ENCODE results near the gene CCDC141.

The CCDC141 gene

DNA sequence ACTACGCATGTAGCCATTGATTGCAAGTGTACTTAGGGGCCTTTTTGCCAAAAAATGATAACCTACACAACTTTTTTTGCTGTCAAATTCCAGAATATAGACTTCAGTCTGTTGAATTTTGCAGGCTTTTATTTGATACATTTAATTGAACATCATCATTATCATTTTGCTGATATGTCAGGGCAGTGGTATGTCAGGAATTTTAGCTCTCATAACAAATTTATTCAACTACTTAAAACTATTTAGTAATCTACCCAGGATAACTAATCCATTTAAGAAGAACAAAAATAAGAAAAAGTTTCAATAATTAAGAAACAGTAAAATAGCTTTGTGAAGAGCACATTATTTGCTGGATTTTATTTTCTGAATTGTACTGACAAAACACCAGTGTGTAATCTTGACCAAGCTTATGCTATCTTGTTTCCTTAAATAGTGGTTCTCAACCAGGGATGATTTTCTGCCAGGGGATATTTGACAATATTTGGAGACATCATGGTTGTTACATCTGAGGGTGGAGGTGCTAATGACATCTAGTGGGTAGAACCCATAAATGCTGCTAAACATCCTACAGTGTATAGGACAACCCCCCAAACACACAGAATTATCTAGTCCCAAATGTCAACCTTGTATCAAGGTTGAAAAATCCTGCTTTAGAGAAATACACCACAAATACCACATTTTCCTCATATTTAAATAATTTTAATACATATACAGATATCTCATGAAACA is 230.6 kb downstream of the CCDC141 start:
- Histone ChIP-seq H3K9me3 (ENCODE audit: control insufficient read depth, insufficient read depth, low read length) (no peaks in the 10 kb centered on the region), H3K4me1 (ENCODE audit: insufficient read depth, low read length) (no peaks in the 10 kb centered on the region), H3K9ac (ENCODE audit: low read depth, low read length) (no peak overlapping the region), H3K36me3 (ENCODE audit: insufficient read depth, low read length) (no peaks in the 10 kb centered on the region)

- Histone ChIP-seq H3K4me1 (ENCODE audit: insufficient read depth, low read length) (no peaks in the 10 kb centered on the region), H3K9ac (ENCODE audit: low read depth, low read length) (no peak overlapping the region), H3K36me3 (ENCODE audit: insufficient read depth, low read length) (no peaks in the 10 kb centered on the region), H3K9me3 (ENCODE audit: control insufficient read depth, insufficient read depth, low read length) (no peaks in the 10 kb centered on the region)
These were observed 238.0 kb downstream of the CCDC141 start for GRCh38 chr2:178811901-178812300.

GRCh38 chr2:178811045-178811444 is 238.9 kb downstream of the CCDC141 start:
- no peaks in the 10 kb centered on the region for H3K4me1 ChIP-seq (ENCODE audit: insufficient read depth, low read length)
- no peaks in the 10 kb centered on the region for H3K36me3 ChIP-seq (ENCODE audit: insufficient read depth, low read length)
- H3K9me3 ChIP-seq (ENCODE audit: control insufficient read depth, insufficient read depth, low read length), result no peaks in the 10 kb centered on the region
- H3K9ac ChIP-seq (ENCODE audit: low read depth, low read length), result no peak overlapping the region

DNA sequence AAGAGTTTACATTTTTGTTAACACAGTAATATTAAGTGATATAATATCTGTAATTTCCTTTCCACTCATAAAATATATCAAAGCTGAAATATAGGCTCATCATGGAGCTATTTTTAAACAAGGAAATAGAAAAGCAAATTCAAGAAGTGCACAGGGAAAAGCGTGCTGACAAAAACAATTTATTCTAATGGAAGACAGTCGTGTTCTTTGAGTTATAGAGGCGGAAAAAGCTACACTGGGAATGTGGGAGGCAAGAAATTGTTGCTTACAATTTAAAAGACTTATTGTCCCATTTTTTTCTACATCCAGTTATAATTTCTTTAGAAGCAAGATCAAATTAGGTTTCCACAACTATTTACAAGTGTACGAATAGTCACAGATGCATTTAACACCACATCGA is 239.5 kb downstream of the CCDC141 start:
- no peaks in the 10 kb centered on the region for H3K36me3 ChIP-seq (ENCODE audit: insufficient read depth, low read length)
- no peaks in the 10 kb centered on the region for H3K9me3 ChIP-seq (ENCODE audit: control insufficient read depth, insufficient read depth, low read length)
- H3K4me1 ChIP-seq (ENCODE audit: insufficient read depth, low read length), result no peaks in the 10 kb centered on the region
- H3K9ac ChIP-seq (ENCODE audit: low read depth, low read length), result no peak overlapping the region

GRCh38 chr2:178807227-178808008 is 242.5 kb downstream of the CCDC141 start, which contains the start of gene TTN:
TSS of gene TTN (minus strand) at chr2:178807423. CDS start at chr2:178804642, 2,781 bp downstream.
- Histone ChIP-seq H3K9me3 (ENCODE audit: control insufficient read depth, insufficient read depth, low read length) (no peaks in the 10 kb centered on the region), H3K9ac (ENCODE audit: low read depth, low read length) (no peak within 1 kb of the TSS), H3K4me1 (ENCODE audit: insufficient read depth, low read length) (no peaks in the 10 kb centered on the region), H3K36me3 (ENCODE audit: insufficient read depth, low read length) (no peaks in the 10 kb centered on the region)

DNA sequence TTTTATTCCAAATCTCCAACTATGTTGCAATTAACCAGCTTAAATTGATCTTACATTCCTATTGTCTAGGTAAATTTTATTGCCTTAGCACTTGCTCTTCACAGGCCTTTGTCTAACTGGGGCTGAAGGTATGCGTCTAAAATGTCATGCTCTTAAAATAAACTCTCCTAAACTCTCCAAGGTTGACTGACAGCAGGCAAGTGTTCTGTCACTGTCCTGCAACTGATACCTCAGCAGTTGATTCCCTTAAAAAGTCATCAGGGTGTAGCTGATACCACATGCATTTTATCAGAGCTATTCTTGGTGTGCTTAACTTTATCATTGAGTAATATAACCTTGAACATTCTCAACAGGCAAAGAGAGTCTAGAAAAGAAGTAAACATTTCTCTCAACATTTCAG is 243.4 kb downstream of the CCDC141 start:
- H3K36me3 ChIP-seq (ENCODE audit: insufficient read depth, low read length), result no peaks in the 10 kb centered on the region
- no peaks in the 10 kb centered on the region for H3K4me1 ChIP-seq (ENCODE audit: insufficient read depth, low read length)
- no peak overlapping the region for H3K9ac ChIP-seq (ENCODE audit: low read depth, low read length)
- H3K9me3 ChIP-seq (ENCODE audit: control insufficient read depth, insufficient read depth, low read length), result no peaks in the 10 kb centered on the region

GRCh38 chr2:178805457-178805856 is 244.5 kb downstream of the CCDC141 start:
- H3K9ac ChIP-seq (ENCODE audit: low read depth, low read length), result no peak overlapping the region
- peaks cover 2% of the 10 kb centered on the region; the same call in 1 of the 2 replicates for H3K36me3 ChIP-seq (ENCODE audit: insufficient read depth, low read length)
- H3K4me1 ChIP-seq (ENCODE audit: insufficient read depth, low read length), result no peaks in the 10 kb centered on the region
- H3K9me3 ChIP-seq (ENCODE audit: control insufficient read depth, insufficient read depth, low read length), result no peaks in the 10 kb centered on the region

DNA sequence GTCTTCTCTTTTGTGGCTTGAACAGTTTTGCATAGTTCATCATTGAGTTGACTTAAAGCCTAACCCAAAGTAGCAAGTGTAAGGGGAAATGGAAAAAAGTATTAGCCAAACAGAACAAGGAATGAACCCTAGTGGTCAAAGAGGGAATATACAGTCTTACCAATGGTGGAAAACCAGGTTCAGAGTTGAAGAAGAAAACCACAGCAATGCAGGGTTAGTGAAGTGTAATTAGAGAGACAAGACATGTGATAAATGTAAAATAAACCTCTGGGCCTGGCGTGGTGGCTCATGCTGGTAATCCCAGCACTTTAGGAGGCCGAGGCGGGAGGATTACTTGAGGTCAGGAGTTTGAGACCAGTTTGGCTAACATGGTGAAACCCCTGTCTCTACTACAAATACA is 245.1 kb downstream of the CCDC141 start:
- Histone ChIP-seq H3K9ac (ENCODE audit: low read depth, low read length) (no peak overlapping the region), H3K9me3 (ENCODE audit: control insufficient read depth, insufficient read depth, low read length) (no peaks in the 10 kb centered on the region), H3K36me3 (ENCODE audit: insufficient read depth, low read length) (peaks cover 2% of the 10 kb centered on the region; the same call in 1 of the 2 replicates), H3K4me1 (ENCODE audit: insufficient read depth, low read length) (no peaks in the 10 kb centered on the region)

DNA sequence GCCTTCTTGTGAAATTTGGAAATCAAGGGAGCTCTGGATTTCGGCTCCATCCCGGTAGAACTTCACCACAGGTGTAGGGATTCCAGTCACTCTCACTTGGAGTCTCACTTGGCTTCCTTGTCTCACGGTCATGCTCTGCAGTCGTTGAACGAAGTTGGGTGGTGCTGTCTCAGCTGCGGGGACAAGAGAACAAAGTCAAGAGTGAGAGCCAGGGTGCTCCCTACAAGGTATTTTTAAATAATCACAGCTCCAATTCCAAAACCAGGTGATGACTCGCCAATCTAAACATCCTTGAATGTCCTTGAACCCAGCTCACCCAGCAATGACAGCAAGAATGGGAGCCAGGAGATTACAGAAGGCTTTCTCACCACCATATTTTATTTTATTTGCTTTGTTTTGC is 249.4 kb downstream of the CCDC141 start:
- Histone ChIP-seq H3K9me3 (ENCODE audit: control insufficient read depth, insufficient read depth, low read length) (no peaks in the 10 kb centered on the region), H3K36me3 (ENCODE audit: insufficient read depth, low read length) (peaks cover 2% of the 10 kb centered on the region; the same call in 1 of the 2 replicates), H3K4me1 (ENCODE audit: insufficient read depth, low read length) (no peaks in the 10 kb centered on the region), H3K9ac (ENCODE audit: low read depth, low read length) (no peak overlapping the region)

GRCh38 chr2:178799305-178799704 is 250.6 kb downstream of the CCDC141 start:
- Histone ChIP-seq H3K4me1 (ENCODE audit: insufficient read depth, low read length) (no peaks in the 10 kb centered on the region), H3K9ac (ENCODE audit: low read depth, low read length) (no peak overlapping the region), H3K36me3 (ENCODE audit: insufficient read depth, low read length) (peaks cover 2% of the 10 kb centered on the region; the same call in 1 of the 2 replicates), H3K9me3 (ENCODE audit: control insufficient read depth, insufficient read depth, low read length) (no peaks in the 10 kb centered on the region)

GRCh38 chr2:178796079-178796677 is 253.8 kb downstream of the CCDC141 start:
- H3K9ac ChIP-seq (ENCODE audit: low read depth, low read length), result no peak overlapping the region

GRCh38 chr2:178787934-178788333 is 262.0 kb downstream of the CCDC141 start:
- Histone ChIP-seq H3K36me3 (ENCODE audit: insufficient read depth, low read length) (no peaks in the 10 kb centered on the region), H3K4me1 (ENCODE audit: insufficient read depth, low read length) (peaks cover 6% of the 10 kb centered on the region; the same call in 1 of the 2 replicates), H3K9me3 (ENCODE audit: control insufficient read depth, insufficient read depth, low read length) (no peaks in the 10 kb centered on the region), H3K9ac (ENCODE audit: low read depth, low read length) (no peak overlapping the region)

More at GRCh38 chr2:178796079-178796677, 253.8 kb downstream of the CCDC141 start:
- H3K4me1 ChIP-seq (ENCODE audit: insufficient read depth, low read length), result no peaks in the 10 kb centered on the region
- H3K36me3 ChIP-seq (ENCODE audit: insufficient read depth, low read length), result peaks cover 2% of the 10 kb centered on the region; the same call in 1 of the 2 replicates
- H3K9me3 ChIP-seq (ENCODE audit: control insufficient read depth, insufficient read depth, low read length), result no peaks in the 10 kb centered on the region

DNA sequence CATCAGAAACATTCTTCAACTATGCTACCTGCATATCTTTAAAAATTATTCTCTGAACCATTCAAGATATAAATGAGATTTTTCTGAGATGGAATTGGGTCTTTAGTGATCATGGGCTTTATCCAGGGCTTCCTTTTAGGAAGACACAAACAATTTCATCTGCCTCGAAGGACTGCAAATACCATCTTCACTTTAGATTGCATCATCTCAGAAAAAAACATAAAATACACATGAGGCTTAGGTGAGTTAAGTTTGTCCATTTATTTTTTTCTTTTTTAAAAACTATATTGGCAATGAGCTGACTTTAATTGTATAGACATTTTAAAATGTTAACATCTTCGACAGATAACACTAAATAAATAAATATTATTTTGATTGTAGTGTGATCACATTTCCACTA is 262.8 kb downstream of the CCDC141 start:
- H3K9ac ChIP-seq (ENCODE audit: low read depth, low read length), result no peak overlapping the region
- H3K4me1 ChIP-seq (ENCODE audit: insufficient read depth, low read length), result peaks cover 6% of the 10 kb centered on the region; the same call in 1 of the 2 replicates
- no peaks in the 10 kb centered on the region for H3K9me3 ChIP-seq (ENCODE audit: control insufficient read depth, insufficient read depth, low read length)
- H3K36me3 ChIP-seq (ENCODE audit: insufficient read depth, low read length), result no peaks in the 10 kb centered on the region

GRCh38 chr2:178783889-178784288 is 266.0 kb downstream of the CCDC141 start:
- Histone ChIP-seq H3K9ac (ENCODE audit: low read depth, low read length) (no peak overlapping the region), H3K9me3 (ENCODE audit: control insufficient read depth, insufficient read depth, low read length) (no peaks in the 10 kb centered on the region), H3K36me3 (ENCODE audit: insufficient read depth, low read length) (no peaks in the 10 kb centered on the region), H3K4me1 (ENCODE audit: insufficient read depth, low read length) (no peaks in the 10 kb centered on the region)
